Esophagus muscularis mucosa (tissue), 2 donors: ENCODE results near the gene HCN3.

Experiments
- EP300 ChIP-seq: sonication (generic); formaldehyde crosslinking; IDR thresholded peaks from one replicate; pipeline ENCODE4 v1.6.1; 2017; ENCODE audit warnings: antibody characterized with exemption
- POLR2A ChIP-seq: fragments of 450-650 bp; IDR thresholded peaks from one replicate; pipeline ENCODE4 v1.6.1; 2017; ENCODE audit warnings: antibody characterized with exemption, moderate library complexity, mild to moderate bottlenecking, low read depth

DNA sequence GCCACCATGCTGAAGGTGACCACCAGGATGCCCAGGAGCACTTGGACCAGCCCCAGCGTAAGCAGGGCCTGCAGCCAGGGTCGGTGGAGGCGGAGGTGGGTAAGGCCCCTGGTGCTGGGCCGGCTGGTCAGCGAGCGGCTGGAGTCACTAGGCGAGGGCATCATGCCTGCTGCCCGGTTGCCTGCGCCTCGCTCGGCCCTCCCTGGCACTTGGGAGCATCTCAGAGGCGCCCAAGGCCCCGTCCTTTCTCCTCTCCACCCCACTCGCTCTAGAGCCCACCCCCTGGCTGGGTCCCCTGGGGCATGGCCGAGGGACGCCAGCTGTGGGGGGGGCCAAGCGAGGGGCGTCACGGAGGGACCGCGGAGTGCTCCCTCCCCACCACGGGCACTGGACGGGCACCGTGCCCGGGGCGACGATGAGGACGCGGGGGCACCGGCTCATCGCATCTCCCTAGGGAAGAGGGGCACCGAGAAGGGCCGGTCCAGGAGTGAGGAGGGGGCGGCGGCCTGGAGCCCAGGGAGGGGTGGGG is 22.5 kb upstream of the HCN3 start:
- TF ChIP-seq POLR2A (no peak), EP300 (no peak)
